HL-60/S4 treated with retinoic acid at 250 ng/mL for 4 days and 3 days (cell line): ENCODE data around the gene GATAD2B.

Source experiments
- in situ Hi-C: fragments of 300-500 bp; cut with MboI; formaldehyde crosslinking; loops from 2 replicates; pipeline ENCODE4 v1.7.0; 2022; ENCODE audit warnings: low sequenced_read_pairs

The GATAD2B gene

GRCh38 chr1:153768316-153769181 is 154.2 kb downstream of the GATAD2B start:
- in situ Hi-C loops = loop anchor here (25.0 kb wide), 1 partner anchor 256 kb away; no protein-coding TSS in a partner anchor

- in situ Hi-C loops = loop anchor here (25.0 kb wide), 1 partner anchor 255 kb away; no protein-coding TSS in a partner anchor
Observed at GRCh38 chr1:153767519-153767918, 155.3 kb downstream of the GATAD2B start.

GRCh38 chr1:153766663-153767062 is 156.1 kb downstream of the GATAD2B start:
- in situ Hi-C loops = loop anchor here (25.0 kb wide), 1 partner anchor 254 kb away; no protein-coding TSS in a partner anchor

GRCh38 chr1:153764310-153764709 is 158.5 kb downstream of the GATAD2B start:
- in situ Hi-C loops = loop anchor here (25.0 kb wide), 1 partner anchor 252 kb away; no protein-coding TSS in a partner anchor

GRCh38 chr1:153763365-153764225 is 159.2 kb downstream of the GATAD2B start:
- in situ Hi-C loops = loop anchor here (25.0 kb wide), 1 partner anchor 251 kb away; no protein-coding TSS in a partner anchor

GRCh38 chr1:153760440-153760839 is 162.3 kb downstream of the GATAD2B start:
- in situ Hi-C loops = loop anchor here (25.0 kb wide), 1 partner anchor 248 kb away; no protein-coding TSS in a partner anchor
